G401 (cell line): ENCODE results near the gene ITPR3. TPM values are rescaled to one million over a fixed set of nuclear protein-coding genes. Genes with fewer than 3 reads are reported as not detected.
"Not testable (repeated sequence)": the region's sequence is repeated elsewhere in the genome, so short reads cannot be mapped to it uniquely, and the experiment has no call there.

Experiments
- DNase-seq: peaks from one replicate; pipeline ENCODE4 v3.0.0-alpha.2; 2015; ENCODE audit warnings: low spot score
- in situ Hi-C: cut with HindIII; loops from 2 replicates; pipeline ENCODE4 v1.10.0; 2016; ENCODE audit warnings: low sequenced_read_pairs, mixed read lengths
- total RNA-seq: library from RNA; depleted of rRNA; stranded (reverse); fragments of >200 nt; shearing (Covaris generic); gene quantifications from 2 replicates; pipeline ENCODE4 v1.2.3, GENCODE V29; 2014

The ITPR3 gene
- total RNA-seq, 1 experiment from 2014 or later, result 67.9 TPM

DNA sequence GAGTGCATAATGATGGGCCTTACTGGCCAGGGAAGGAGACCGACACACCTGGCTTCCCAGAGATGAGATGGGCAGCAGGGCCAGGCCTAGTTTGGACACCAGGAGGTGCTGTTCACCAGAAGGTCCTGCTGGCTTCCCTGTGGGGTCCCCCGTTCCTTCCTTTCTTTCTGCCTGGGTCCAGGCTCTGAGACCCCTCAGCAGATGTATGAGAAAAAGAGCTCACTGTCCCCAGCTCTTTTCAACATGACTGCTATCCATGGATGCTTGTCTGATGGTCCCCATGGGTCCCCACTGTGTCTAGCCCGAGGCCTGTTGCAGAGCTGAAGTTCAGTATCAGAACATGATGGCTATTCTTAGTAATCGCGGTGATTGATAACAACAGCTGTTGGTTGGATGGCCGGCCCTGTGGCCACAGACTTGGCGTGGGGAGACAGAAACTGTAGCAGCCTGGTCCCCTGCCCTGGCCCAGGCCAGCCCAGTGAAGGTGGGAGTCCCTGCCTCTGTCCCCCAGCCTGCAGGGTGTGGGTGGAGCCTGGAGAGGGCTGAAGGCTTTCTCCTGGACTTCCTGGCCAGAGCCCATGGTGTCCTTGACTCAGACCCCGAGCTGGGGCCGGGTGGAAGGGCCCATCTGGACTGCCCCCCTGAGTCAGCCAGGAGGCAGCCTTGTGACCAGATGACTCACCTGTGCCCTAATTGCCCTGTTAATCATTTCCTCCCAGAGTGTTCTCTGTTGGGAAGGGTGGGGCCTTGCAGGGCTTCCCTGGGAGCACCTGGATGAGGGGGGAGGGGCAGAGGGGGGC is 31.2 kb upstream of the ITPR3 start:
- in situ Hi-C loops, result loop anchor here (10.0 kb wide), 1 partner anchor 75 kb away; no protein-coding TSS in a partner anchor
- peak; percentile 36 for DNase-seq

DNA sequence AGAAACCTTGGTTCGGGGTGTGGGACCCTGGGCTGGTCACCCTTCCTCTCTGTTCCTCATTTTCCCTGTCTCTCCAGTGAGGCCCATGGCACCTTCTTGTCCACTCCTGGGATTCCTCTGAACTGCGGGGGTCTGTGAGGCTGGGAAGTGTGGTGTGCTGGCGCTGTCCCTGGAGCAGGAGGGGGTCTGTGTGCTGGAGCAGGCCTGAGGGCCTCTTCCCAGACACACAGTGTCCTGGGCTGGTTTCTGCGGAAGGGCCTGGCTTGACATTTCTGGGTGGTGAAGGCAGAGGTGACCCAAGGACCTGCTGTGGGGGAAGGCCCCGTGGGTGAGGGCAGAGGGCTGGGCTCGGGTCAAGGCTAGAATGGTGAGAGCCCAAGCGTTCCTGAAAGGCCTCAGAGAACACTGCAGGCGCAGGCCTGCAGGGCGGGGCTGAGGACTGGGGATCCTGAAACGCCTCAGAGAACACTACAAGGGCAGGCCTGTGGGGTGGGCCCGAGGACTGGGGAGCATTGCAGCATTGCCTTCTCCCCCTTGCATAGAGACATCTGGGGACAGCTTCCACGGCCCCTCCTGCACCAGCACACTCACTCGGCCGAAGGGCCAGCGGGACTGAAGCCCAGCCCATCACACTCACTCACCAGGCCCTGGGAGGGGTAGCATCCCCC is 30.5 kb upstream of the ITPR3 start:
- in situ Hi-C loops, result no loop called here
- DNase-seq, result no peak

DNA sequence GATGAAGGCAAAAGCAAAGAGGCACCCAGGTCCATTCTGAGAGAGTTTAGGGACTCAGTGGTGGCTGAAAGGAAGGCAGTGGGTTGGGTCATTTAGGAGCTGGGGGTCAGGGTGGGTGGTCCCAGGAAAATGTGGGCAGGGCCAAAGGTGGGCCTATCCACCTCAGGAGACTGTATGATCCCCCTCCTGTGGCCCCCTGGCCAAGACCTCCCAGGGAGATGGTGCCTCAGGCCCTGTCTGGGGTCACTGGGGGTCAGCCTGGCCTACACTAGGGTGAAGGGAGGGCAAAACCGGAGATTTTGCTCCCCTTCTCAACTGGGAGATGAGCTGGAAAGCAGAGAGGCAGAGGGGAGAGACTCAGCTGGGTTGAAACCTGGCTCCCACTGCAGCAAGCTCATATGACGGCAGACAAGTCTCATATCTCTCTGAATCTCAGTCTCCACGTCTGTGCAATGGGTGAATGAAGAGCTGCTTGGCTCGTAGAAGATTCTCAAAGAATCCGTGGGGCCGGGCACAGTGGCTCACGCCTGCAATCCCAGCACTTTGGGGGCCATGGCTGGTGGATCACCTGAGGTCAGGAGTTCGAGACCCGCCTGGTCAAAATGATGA is 29.6 kb upstream of the ITPR3 start:
- in situ Hi-C loops, result no loop called here
- no peak for DNase-seq

DNA sequence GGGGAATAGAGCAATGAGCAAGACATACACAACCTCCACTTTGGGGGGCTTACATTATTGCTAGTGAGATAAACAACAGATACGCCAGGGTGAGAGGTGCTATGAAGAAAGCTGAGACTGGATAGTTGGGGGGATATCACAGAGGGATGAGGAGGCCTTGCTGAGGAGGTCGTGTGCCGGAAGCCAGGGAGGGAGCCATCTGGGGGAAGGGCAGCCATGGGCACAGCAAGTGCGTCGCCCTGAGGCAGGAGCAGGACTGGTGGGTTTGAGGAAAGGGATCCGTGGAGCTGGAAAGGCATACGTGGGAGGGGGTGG is 28.9 kb upstream of the ITPR3 start:
- in situ Hi-C loops, result no loop called here
- DNase-seq, result no peak

DNA sequence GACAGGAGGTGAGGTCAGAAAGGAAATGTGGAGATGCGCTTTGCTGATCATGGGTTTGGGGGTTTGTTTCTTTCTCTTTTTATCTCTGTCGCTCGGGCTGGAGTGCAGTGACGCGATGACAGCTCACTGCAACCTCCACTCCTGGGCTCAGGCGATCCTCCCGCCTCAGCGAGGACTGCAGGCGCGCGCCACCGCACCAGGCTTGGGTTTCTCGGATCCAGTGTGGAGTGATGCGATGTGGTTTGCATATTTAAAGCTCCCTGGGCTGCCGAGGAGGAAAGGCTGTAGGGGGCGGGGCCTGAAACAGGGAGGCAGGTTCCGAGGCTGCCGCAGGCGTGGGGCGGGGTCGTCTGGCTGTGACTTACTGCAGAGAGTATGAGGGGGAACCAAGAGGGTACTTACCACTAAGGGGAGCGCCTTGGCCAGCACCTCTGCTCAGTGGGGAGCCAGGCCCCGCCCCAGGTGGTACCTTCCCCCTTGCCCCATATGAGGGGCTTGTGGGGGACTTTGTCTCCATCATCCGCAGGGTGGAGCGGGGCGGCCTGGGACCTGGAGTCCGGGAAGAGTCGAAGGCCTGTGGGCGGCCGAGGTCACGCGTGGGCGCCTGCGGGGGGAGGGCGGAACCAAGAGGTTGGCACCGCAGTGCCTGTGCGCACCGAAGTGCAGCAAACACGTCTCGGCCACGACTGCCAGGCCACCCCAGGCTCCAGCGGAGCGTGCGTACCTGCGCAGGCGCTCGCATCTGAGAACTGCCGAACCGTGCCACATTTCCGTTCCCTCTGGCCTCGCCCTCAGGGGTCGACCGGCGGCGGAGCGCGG is 28.3 kb upstream of the ITPR3 start:
- in situ Hi-C loops, result no loop called here
- no peak for DNase-seq

DNA sequence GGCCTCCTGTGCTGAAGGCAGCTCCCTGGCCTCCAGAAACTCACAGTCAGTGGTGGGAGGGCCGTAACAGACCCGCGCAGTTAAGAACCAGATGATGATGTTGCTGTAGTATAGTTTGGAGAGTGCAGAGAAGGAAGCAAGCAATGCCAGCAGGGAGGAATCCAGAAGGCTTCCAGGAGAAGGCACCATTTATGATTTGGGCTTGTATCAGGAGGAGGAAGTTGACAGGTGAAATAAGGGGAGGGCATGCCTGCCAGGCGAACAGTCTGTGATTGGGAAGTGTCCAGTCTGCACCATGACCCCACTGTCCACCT is 27.8 kb upstream of the ITPR3 start:
- in situ Hi-C loops, result no loop called here
- DNase-seq, result no peak

DNA sequence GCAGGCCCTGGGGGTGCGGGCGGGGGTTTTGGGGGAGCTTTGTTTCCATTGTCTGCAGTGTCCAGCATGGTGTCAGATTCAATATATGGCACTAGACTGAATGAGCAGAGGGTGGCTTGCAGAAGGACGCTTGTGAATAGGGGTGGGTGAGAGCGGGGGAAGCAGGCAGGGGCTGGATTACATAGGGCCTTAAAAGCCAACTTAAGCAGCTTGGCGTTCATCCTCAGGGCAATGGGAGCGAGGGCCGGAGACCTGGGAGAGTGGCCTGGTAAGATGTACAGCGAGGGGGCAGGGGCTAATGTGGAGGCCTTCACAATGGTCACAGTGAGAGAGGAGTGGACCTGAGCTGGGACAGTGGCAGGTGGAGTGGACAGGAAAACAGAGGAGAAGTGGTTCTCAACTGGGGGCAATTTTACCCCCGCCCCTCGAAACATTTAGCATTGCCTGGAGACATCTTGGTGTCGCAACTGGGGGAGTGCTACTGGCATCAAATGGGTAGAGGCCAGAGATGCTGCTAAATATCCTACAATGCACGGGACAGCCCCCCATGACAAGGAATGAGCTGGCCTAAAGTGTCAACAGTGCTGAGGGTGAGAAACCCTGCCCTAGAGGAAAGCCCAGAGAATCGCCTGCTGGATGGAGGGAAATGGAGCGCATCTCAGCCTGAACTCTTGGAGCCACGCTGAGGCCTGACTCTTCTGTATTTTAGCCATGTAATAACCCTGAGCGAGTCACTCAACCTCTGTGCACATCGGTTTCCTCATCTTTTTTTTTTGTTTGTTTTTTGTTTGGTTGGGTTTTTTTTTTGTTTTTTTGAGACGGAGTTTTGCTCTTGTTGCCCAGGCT is 25.9 kb upstream of the ITPR3 start:
- in situ Hi-C loops, result no loop called here
- DNase-seq, result no peak

DNA sequence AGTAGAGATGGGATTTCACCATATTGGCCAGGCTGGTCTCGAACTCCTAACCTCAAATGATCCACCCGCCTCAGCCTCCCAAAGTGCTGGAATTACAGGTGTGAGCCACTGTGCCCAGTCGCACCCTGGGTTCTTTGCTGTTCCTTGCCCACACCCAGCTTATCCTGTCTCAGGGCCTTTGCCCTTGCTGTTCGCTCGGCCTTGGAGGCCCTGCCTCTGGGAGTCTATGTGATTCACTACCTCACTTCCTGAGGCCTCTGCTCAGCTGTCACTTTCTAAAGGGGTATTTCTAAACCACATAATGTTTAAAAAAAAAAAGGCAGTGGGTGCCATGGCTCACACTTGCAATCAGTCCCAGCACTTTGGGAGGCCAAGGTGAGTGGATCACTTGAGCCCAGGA is 24.2 kb upstream of the ITPR3 start:
- in situ Hi-C loops, DNase-seq: not testable (repeated sequence)

DNA sequence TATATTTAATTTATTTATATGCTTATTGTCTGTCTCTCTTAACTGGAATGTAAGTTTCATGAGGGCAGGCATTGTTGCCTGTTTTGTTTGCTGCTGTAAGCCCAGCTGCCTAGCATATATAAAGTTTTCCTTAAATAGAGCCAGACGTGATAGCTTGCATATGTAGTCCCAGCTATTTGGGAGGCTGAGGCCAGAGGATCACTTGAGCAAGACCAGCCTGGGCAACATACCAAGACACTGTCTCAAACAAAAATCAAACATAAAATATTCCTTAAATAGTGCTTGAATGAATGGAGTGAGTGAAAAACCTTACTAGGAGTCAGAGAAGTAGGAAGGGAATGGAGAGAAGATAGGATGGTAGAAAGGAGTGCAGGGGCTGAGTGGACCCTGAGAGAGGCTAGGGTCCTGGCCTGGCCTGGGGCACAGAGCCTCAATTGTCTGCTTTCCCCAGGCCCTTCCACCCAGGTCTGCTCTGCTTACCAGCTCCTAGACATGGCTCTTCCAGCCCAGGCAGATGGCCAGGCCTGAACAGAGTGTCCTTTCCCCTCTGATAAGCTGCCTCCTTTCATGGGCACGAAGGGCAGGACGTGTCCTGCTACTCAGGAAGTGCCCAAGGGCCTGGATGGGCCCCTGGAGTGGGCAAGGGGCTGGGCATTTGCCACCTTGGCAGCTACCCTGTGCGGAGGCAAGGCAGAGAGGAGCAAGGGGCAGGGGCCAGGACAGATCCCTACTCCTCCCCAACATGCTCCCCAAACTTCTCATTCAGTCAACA is 23.4 kb upstream of the ITPR3 start:
- no peak for DNase-seq
- in situ Hi-C loops, result no loop called here

DNA sequence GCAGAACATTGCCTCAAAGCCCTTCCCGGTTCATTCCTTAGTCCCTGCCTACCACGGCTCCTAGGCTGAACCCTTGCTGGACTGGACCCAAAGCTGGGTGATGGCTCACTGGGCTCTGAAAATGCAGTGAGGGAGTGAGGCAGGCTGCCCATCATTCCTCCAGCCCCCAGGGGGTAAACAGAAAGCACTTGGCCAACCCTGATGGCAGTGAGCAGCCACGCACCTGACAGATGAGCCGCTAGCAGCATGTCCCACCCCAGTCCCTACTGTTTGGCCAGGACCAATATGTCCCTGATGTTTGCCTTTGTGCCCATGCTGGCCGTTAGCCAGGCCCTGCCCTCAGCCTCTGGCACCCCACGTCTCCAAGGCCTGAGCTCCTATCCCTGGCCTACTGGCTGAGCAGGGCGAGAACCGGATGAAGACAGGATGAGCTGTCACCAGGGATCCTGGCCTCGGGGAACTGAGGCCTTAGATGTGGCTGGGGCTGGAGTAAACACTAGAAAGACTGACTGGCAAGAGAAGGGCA is 21.6 kb upstream of the ITPR3 start:
- in situ Hi-C loops, result no loop called here
- no peak for DNase-seq

DNA sequence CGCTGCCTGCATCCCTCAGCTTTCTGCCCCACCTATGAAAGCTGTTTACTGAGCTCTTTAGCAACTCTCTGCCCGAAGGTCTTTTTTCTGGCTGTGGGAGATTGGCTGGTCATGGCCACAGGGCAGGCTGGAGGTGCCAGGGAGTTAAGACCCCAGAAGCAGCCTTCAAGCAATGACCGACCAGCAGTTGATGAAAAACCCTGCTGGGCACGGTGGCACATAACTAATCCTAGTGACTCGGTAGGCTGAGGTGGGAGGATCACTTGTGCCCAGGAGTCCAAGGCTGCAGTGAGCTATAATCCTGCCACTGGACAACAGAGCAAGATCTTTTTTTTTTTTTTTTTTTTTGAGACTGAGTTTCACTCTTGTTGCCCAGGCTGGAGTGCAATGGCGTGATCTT is 20.4 kb upstream of the ITPR3 start:
- DNase-seq, result no peak
- in situ Hi-C loops, result no loop called here

DNA sequence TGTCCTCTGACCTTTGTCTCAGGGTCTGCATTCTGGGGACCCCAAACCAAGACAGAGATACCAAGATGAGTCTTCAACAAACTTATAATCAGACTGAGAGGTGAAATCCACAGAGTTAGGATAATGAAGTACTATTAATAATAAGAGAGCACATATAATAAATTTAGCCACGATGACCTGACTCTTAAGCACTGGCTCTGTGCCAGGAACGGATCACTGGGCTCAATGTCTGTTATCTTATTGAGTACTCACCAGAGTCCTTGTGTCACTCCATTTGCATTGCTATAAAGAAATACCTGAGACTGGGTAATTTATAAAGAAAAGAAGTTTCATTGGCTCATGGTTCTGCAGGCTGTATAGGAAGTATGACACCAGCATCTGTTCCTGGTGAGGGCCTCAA is 18.9 kb upstream of the ITPR3 start:
- in situ Hi-C loops, result no loop called here
- no peak for DNase-seq

DNA sequence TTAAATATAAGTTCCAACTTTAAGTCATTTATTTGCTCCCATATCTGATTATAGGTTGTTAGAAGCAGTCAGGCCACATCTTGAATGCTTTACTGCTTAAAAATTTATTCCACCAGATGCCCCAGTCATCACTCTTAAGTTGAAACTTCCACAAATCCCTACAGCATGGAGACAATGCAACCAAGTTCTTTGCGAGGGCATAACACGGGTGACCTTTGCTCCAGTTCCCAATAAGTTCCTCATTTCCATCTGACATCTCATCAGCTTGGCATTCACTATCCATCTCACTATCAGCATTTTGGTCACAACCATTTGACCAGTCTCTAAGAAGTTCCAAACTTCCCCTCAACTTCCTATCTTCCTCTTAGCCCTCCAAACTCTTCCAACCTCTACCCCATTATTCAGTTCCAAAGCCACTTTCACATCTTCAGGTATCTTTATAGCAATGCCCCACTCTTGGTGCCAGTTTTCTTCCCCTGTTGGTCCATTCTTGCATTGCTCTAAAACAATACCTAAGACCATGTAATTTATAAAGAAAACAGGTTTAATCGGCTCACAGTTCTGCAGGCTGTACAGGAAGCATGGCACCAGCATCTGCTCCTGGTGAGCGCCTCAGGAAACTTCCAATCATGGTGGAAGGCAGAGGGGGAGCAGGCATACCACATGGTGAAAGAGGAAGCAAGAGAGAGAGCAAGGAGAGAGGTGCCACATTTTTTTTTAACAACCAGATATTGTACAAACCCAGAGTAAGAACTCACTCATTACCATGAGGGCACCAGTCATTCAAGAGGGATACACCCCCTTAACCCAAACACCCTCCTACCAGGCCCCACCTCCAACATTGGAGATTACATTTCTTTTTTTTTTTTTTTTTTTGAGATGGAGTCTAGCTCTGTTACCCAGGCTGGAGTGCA is 15.9 kb upstream of the ITPR3 start:
- in situ Hi-C loops, result no loop called here

DNA sequence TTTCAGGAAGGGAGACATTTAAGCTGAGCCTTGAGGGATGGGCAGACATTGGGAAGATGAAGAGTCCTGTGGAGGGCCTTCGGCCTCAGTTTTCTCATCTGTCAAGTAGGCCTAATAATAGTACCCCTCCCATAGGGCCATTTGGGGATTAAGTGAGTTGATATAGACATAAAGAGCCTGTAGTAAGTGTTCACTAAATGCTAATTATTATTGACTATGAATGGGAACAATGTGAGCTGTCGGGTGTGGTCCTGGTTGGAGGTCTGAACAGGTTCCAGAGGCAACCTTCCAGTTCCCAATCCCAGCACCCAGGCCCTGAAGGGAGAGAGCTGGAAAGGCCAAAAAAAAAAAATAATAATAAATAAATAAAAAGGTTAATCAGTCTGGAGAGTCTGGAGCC is 14.5 kb upstream of the ITPR3 start:
- DNase-seq, result no peak
- in situ Hi-C loops, result no loop called here

More for the DNA sequence above, 15.9 kb upstream of the ITPR3 start:
- no peak for DNase-seq

DNA sequence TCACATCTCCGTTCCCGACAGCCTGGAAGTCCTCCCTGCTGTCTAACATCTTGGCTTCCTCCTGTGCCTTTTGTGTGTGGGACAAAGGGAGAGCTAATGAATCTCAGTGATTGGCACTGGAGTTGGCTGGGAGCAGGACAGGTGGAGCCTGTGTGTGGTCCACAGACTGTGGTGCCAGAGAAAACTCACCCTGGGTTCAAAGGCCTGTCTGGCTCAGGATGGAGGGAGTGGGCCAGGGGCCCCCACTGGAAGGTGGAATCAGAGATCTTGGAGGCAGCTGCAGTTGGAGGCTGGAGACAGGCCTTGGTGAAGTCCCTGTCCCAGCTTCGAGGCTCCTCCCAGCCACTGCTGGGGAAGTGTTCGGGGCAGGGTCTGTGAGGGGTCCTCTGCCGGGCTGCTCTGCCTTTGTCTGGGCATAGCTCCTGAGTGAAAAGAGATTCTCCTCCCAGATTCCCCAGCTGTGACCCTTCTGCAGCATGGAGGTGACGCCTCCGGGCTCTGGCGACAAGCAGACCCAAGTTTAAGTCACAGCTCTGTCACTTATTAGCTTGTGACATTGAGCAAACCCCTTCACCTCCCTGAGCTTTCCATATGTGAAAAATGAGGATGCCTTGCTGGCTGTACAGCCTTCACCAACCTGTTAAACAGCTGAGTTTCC is 13.9 kb upstream of the ITPR3 start:
- in situ Hi-C loops, result no loop called here
- no peak for DNase-seq

DNA sequence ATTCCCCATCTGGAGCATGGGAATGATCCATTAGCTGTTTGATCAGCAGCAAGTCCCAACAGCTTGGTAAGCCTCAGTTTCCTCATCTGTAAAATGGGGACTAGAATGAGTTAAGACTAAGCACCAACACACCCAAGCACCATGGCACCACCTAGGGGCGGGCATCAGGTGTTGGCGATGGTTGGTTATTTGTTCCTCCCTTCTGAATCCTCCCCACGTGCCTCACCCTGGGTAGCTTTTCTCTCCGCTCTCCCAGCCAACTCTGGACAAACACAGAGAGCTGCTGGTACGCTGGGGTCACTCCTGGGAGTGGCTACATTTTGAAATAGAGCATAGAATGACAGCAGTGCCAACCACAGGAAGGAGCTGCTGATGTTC is 13.3 kb upstream of the ITPR3 start:
- no peak for DNase-seq
- in situ Hi-C loops, result no loop called here

DNA sequence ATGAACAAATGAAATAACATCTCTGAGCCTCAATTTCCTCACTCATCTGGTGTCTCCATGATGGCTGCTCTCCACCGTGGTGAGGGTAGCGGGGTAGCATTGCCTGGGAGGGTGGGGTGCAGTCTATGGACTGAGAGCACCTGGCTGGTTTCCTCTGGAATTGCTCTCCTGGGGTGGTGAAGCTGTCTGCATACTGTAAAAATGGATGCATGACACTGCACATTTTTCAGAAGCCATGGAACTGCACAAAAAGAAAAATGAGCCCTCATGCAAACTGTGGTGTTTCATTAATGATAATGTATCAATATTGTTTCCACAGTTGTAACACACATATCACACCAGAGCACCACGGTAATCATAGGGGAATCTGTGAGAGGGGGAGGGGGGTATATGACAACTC is 12.1 kb upstream of the ITPR3 start:
- no peak for DNase-seq
- in situ Hi-C loops, result no loop called here
